Fibroblast of lung (primary cell): ENCODE results near the gene WWP2. TPM values are rescaled to one million over a fixed set of nuclear protein-coding genes. Genes with fewer than 3 reads are reported as not detected.

ENCODE experiments used
- DNase-seq, 2 donors: peaks; one replicate each; pipeline versions ENCODE4 v3.0.0 to v3.0.0-alpha.2; 2010; ENCODE audit warnings: low read depth in 2 of 2
- H2AFZ ChIP-seq: 2 replicates; pipeline ENCODE4 v1.5.1; 2012; ENCODE audit warnings: low read length, control low read depth, inconsistent platforms
- H3K27ac ChIP-seq: 2 replicates; pipeline ENCODE4 v1.5.1; 2011; ENCODE audit warnings: low read length, control low read depth; ENCODE audit not compliant: insufficient read depth
- H3K27me3 ChIP-seq: 2 replicates; pipeline ENCODE4 v1.5.1; 2011; ENCODE audit warnings: mild to moderate bottlenecking, low read length; ENCODE audit not compliant: control insufficient read depth, insufficient read depth
- H3K36me3 ChIP-seq: 2 replicates; pipeline ENCODE4 v1.5.1; 2011; ENCODE audit warnings: low read length; ENCODE audit not compliant: control insufficient read depth, insufficient read depth
- H3K4me1 ChIP-seq: 2 replicates; pipeline ENCODE4 v1.5.1; 2011; ENCODE audit warnings: low read length; ENCODE audit not compliant: control insufficient read depth, insufficient read depth; ENCODE audit errors: extremely low read depth
- H3K4me2 ChIP-seq: 2 replicates; pipeline ENCODE4 v1.5.1; 2011; ENCODE audit warnings: low read length, control low read depth; ENCODE audit not compliant: insufficient read depth; ENCODE audit errors: extremely low read depth
- H3K4me3 ChIP-seq, 4 experiments: fragments of 200-600 bp in 1 of 4; sonication (generic) in 1 of 4; replicated peaks in 1 of 4; 2 replicates each; pipeline ENCODE4 v1.5.1; 2011 to 2016; ENCODE audit warnings: low read length in 4 of 4, low read depth in 3 of 4, mild to moderate bottlenecking in 3 of 4, control low read depth in 2 of 4, inconsistent platforms in 1 of 4, mixed read lengths in 1 of 4; ENCODE audit not compliant: insufficient read depth in 1 of 4; ENCODE audit errors: control extremely low read depth in 1 of 4
- H3K79me2 ChIP-seq: 2 replicates; pipeline ENCODE4 v1.5.1; 2012; ENCODE audit warnings: mild to moderate bottlenecking, low read length, inconsistent platforms; ENCODE audit not compliant: control insufficient read depth, insufficient read depth
- H3K9ac ChIP-seq: 2 replicates; pipeline ENCODE4 v1.5.1; 2011; ENCODE audit warnings: mild to moderate bottlenecking, low read length, control low read depth; ENCODE audit not compliant: insufficient read depth
- H3K9me3 ChIP-seq: 2 replicates; pipeline ENCODE4 v1.5.1; 2012; ENCODE audit warnings: low read depth, low read length; ENCODE audit not compliant: control insufficient read depth, insufficient read depth
- H4K20me1 ChIP-seq: 2 replicates; pipeline ENCODE4 v1.5.1; 2011; ENCODE audit warnings: low read length; ENCODE audit not compliant: control insufficient read depth, insufficient read depth; ENCODE audit errors: extremely low read depth
- CTCF ChIP-seq, 2 donors: IDR thresholded peaks in 1 of 2; conservative IDR thresholded peaks in 1 of 2; 1 replicate in 1 of 2; 2 replicates in 1 of 2; pipeline ENCODE4 v1.5.1; 2011 to 2012; ENCODE audit warnings: low read length in 2 of 2, control low read depth in 1 of 2, inconsistent platforms in 1 of 2, low read depth in 1 of 2, mild to moderate bottlenecking in 1 of 2
- EZH2 ChIP-seq: IDR thresholded peaks from 2 replicates; pipeline ENCODE4 v1.5.1; 2012; ENCODE audit warnings: low read length, control low read depth, mild to moderate bottlenecking; ENCODE audit errors: missing control alignments
- polyA plus RNA-seq, 2 donors: library from polyadenylated mRNA; depleted of rRNA in 1 of 2; stranded (reverse) in 1 of 2; unstranded in 1 of 2; fragments of >200 nt; gene quantifications; 2 replicates each; pipeline ENCODE4 v1.2.1, GENCODE V29; 2011 to 2012; ENCODE audit warnings: missing spikeins in 1 of 2
- total RNA-seq: library from RNA; depleted of rRNA; stranded (reverse); fragments of >200 nt; gene quantifications from 2 replicates; pipeline ENCODE4 v1.2.1, GENCODE V29; 2014

The WWP2 gene
- total and polyA plus RNA-seq, 2 donors (not counting 1 experiment from before 2014, with no cell fraction given) = 16.3 to 28.5 TPM

- H3K4me1 ChIP-seq = peaks cover 17% of the 10 kb centered on the region
- H3K27ac ChIP-seq = peak overlapping the region; percentile 94
- H3K9ac ChIP-seq = peak overlapping the region; percentile 55
- no peaks in the 10 kb centered on the region for H3K79me2 ChIP-seq
- TF ChIP-seq CTCF (conservative IDR thresholded peaks at IDR 0.05 in 1 of 2, IDR thresholded peaks at IDR 0.05 in 1 of 2; ENCODE audit: low read depth in 1 of 2, low read length in 2 of 2) = no peak
- TF ChIP-seq EZH2 = no peak
- no peaks in the 10 kb centered on the region for H3K9me3 ChIP-seq
- DNase-seq = peak in 1 of 2 donors; percentile 13
- H3K36me3 ChIP-seq = no peaks in the 10 kb centered on the region
- no peaks in the 10 kb centered on the region for H4K20me1 ChIP-seq
- peak overlapping the region; percentile 81 for H3K4me2 ChIP-seq
- H2AFZ ChIP-seq = peak overlapping the region; percentile 19
- peak overlapping the region in 2 of 4 experiments; percentile 29 to 42 for H3K4me3 ChIP-seq
- H3K27me3 ChIP-seq = no peaks in the 10 kb centered on the region
Measured at GRCh38 chr16:69918241-69918640, 156.1 kb downstream of the WWP2 start.

DNA sequence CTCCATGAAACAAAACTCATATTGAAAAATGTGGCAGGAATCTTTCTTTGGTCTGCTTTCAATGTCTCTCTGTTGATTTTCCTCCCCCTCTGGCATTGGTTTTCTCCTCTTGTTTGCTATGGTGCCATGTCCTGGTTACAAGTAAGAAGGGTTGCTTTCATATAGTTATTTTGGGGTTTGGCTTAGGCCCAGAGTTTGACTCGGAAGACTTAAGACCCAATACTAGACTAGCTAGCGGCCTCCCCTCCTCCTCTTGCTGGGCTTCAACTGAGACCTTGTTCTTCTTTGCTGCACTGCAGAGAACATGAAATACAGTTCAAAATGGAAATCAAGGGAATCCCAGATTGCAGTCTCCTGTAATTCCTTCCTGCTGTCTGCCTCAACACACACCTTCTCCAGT is 159.0 kb downstream of the WWP2 start:
- Histone ChIP-seq H3K9me3 (no peaks in the 10 kb centered on the region), H3K9ac (no peak overlapping the region), H3K79me2 (peaks cover 9% of the 10 kb centered on the region), H2AFZ (no peak overlapping the region), H3K4me3 (no peak overlapping the region), H3K27me3 (no peaks in the 10 kb centered on the region), H3K4me1 (peaks cover 29% of the 10 kb centered on the region), H3K27ac (peak overlapping the region; percentile 7), H3K4me2 (no peak overlapping the region), H3K36me3 (no peaks in the 10 kb centered on the region), H4K20me1 (no peaks in the 10 kb centered on the region)
- peak in 1 of 2 donors; percentile 51 for DNase-seq
- TF ChIP-seq CTCF (conservative IDR thresholded peaks at IDR 0.05 in 1 of 2, IDR thresholded peaks at IDR 0.05 in 1 of 2; ENCODE audit: low read depth in 1 of 2, low read length in 2 of 2) (no peak), EZH2 (no peak)

DNA sequence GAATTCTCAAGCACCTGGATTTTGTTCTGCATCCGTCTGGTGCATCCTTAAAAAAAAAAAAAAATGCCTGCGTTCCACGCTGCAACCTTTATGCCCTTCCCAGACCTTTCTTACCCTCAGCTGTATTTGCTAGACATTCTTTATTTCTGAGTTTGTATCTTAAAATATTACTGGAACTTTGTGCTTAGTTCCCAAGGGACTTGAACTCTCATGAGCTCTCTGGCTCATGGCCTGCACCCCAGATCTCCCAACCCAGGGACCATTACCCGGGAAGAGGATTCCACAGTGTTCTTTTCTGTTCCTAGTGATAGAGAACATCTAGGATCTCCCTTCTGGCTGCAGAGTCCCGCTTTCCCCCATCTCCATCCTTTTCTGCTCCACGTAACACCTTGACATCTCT is 160.1 kb downstream of the WWP2 start:
- DNase-seq = no peak
- no peak overlapping the region for H3K4me2 ChIP-seq
- TF ChIP-seq CTCF (conservative IDR thresholded peaks at IDR 0.05 in 1 of 2, IDR thresholded peaks at IDR 0.05 in 1 of 2; ENCODE audit: low read depth in 1 of 2, low read length in 2 of 2) (no peak), EZH2 (no peak)
- no peaks in the 10 kb centered on the region for H3K36me3 ChIP-seq
- no peaks in the 10 kb centered on the region for H3K27me3 ChIP-seq
- no peak overlapping the region for H3K9ac ChIP-seq
- peak overlapping the region; percentile 54 for H3K27ac ChIP-seq
- no peaks in the 10 kb centered on the region for H4K20me1 ChIP-seq
- H3K9me3 ChIP-seq = no peaks in the 10 kb centered on the region
- H3K4me3 ChIP-seq = no peak overlapping the region
- H3K79me2 ChIP-seq = peaks cover 17% of the 10 kb centered on the region
- peaks cover 34% of the 10 kb centered on the region for H3K4me1 ChIP-seq
- no peak overlapping the region for H2AFZ ChIP-seq
